Mesenchymal stem cell (in vitro differentiated cells and primary cell): ENCODE measurements around the gene RIN3.
A peak's percentile ranks its signal among the peaks of the same experiment; 100 is the strongest.

Experiments used
- DNase-seq: peaks from one replicate; pipeline ENCODE4 v3.0.0-alpha.2; 2013
- H2AFZ ChIP-seq: one replicate; pipeline ENCODE4 v1.6.1; 2013; ENCODE audit warnings: low read depth, mild to moderate bottlenecking, control low read depth, inconsistent platforms, low read length, moderate library complexity
- H2AK5ac ChIP-seq: 2 replicates; pipeline ENCODE4 v1.6.1; 2013; ENCODE audit warnings: low read length, moderate library complexity, mild to moderate bottlenecking, inconsistent platforms; ENCODE audit not compliant: severe bottlenecking
- H2BK120ac ChIP-seq: one replicate; pipeline ENCODE4 v1.6.1; 2013; ENCODE audit warnings: low read depth, mild to moderate bottlenecking, inconsistent platforms, low read length, moderate library complexity
- H2BK12ac ChIP-seq, 2 experiments: one replicate each; pipeline ENCODE4 v1.6.1; 2013; ENCODE audit warnings: inconsistent platforms in 2 of 2, low read length in 2 of 2, mild to moderate bottlenecking in 2 of 2, moderate library complexity in 2 of 2, control low read depth in 1 of 2
- H2BK15ac ChIP-seq: one replicate; pipeline ENCODE4 v1.6.1; 2013; ENCODE audit warnings: mild to moderate bottlenecking, low read depth, inconsistent platforms; ENCODE audit not compliant: poor library complexity, severe bottlenecking
- H2BK5ac ChIP-seq: 2 replicates; pipeline ENCODE4 v1.6.1; 2013; ENCODE audit warnings: low read depth, mild to moderate bottlenecking, low read length, control low read depth, inconsistent platforms; ENCODE audit not compliant: poor library complexity, severe bottlenecking
- H3K14ac ChIP-seq, 2 experiments: one replicate each; pipeline ENCODE4 v1.6.1; 2013; ENCODE audit warnings: inconsistent platforms in 2 of 2, low read length in 2 of 2, control low read depth in 1 of 2, mild to moderate bottlenecking in 1 of 2, moderate library complexity in 1 of 2
- H3K18ac ChIP-seq, 2 experiments: one replicate each; pipeline ENCODE4 v1.6.1; 2013; ENCODE audit warnings: inconsistent platforms in 2 of 2, low read length in 2 of 2, control low read depth in 1 of 2, low read depth in 1 of 2, mild to moderate bottlenecking in 1 of 2
- H3K23ac ChIP-seq, 2 experiments: one replicate each; pipeline ENCODE4 v1.6.1; 2013; ENCODE audit warnings: inconsistent platforms in 2 of 2, low read length in 2 of 2, mild to moderate bottlenecking in 2 of 2, moderate library complexity in 2 of 2, control low read depth in 1 of 2
- H3K27ac ChIP-seq: 2 replicates; pipeline ENCODE4 v1.5.1; 2013; ENCODE audit warnings: mild to moderate bottlenecking, moderate library complexity, low read length, control low read depth, inconsistent platforms; ENCODE audit not compliant: poor library complexity, severe bottlenecking
- H3K27me3 ChIP-seq, 2 experiments: 2 replicates each; pipeline versions ENCODE4 v1.6.1 to v1.7.0; 2013; ENCODE audit warnings: low read length in 2 of 2, mild to moderate bottlenecking in 2 of 2, moderate library complexity in 2 of 2, control low read depth in 1 of 2, inconsistent platforms in 1 of 2; ENCODE audit not compliant: control insufficient read depth in 1 of 2, insufficient read depth in 1 of 2
- H3K36me3 ChIP-seq, 2 experiments: 2 replicates each; pipeline versions ENCODE4 v1.6.1 to v1.7.0; 2013; ENCODE audit warnings: low read length in 2 of 2, control low read depth in 1 of 2, inconsistent platforms in 1 of 2, low read depth in 1 of 2, mild to moderate bottlenecking in 1 of 2; ENCODE audit not compliant: insufficient read depth in 2 of 2, control insufficient read depth in 1 of 2
- H3K4ac ChIP-seq, 2 experiments: one replicate each; pipeline ENCODE4 v1.6.1; 2013; ENCODE audit warnings: inconsistent platforms in 2 of 2, low read length in 2 of 2, mild to moderate bottlenecking in 2 of 2, moderate library complexity in 2 of 2, control low read depth in 1 of 2, low read depth in 1 of 2
- H3K4me1 ChIP-seq: 2 replicates; pipeline ENCODE4 v1.6.1; 2013; ENCODE audit warnings: low read depth, low read length, control low read depth; ENCODE audit not compliant: control insufficient read depth, insufficient read depth
- H3K4me2 ChIP-seq: 2 replicates; pipeline ENCODE4 v1.6.1; 2013; ENCODE audit warnings: low read length, mild to moderate bottlenecking, inconsistent platforms; ENCODE audit not compliant: poor library complexity, severe bottlenecking
- H3K4me3 ChIP-seq, 2 experiments: 2 replicates each; pipeline versions ENCODE4 v1.5.1 to v1.7.0; 2013; ENCODE audit warnings: low read length in 2 of 2, mild to moderate bottlenecking in 2 of 2, control low read depth in 1 of 2, low read depth in 1 of 2; ENCODE audit not compliant: insufficient read depth in 1 of 2
- H3K79me1 ChIP-seq: replicated peaks from 2 replicates; pipeline ENCODE4 v1.6.1; 2013; ENCODE audit warnings: mild to moderate bottlenecking, control low read depth, low read length, inconsistent platforms; ENCODE audit not compliant: poor library complexity, severe bottlenecking
- H3K9ac ChIP-seq: 2 replicates; pipeline ENCODE4 v1.7.0; 2013; ENCODE audit warnings: mild to moderate bottlenecking, low read length, moderate library complexity
- H3K9me3 ChIP-seq: 2 replicates; pipeline ENCODE4 v1.7.0; 2013; ENCODE audit warnings: mild to moderate bottlenecking, low read length; ENCODE audit not compliant: control insufficient read depth
- H4K8ac ChIP-seq: one replicate; pipeline ENCODE4 v1.6.1; 2013; ENCODE audit warnings: inconsistent platforms, mild to moderate bottlenecking, low read length, moderate library complexity
- H4K91ac ChIP-seq: one replicate; pipeline ENCODE4 v1.6.1; 2013; ENCODE audit warnings: mild to moderate bottlenecking, low read length, inconsistent platforms
- WGBS: methylation state at CpG from one replicate; pipeline ENCODE4 v1.1.7; 2013; ENCODE audit warnings: mixed read lengths; 5-methylcytosine and 5-hydroxymethylcytosine counted together

The RIN3 gene

GRCh38 chr14:92622311-92622710 is 108.7 kb downstream of the RIN3 start:
- H2BK12ac ChIP-seq, result no peak overlapping the region
- no peak overlapping the region for H3K14ac ChIP-seq
- no peak overlapping the region for H3K4ac ChIP-seq
- H2AFZ ChIP-seq, result no peak overlapping the region
- H3K36me3 ChIP-seq, result peaks cover 9 to 33% of the 10 kb centered on the region in 2 experiments
- H3K18ac ChIP-seq, result no peak overlapping the region
- H4K91ac ChIP-seq, result no peak overlapping the region
- H3K27me3 ChIP-seq, result no peaks in the 10 kb centered on the region
- H2AK5ac ChIP-seq, result peak overlapping the region; percentile 56
- 98% methylated on average over 4 of the region's 4 CpGs for WGBS
- H3K23ac ChIP-seq, result no peak overlapping the region
- peaks cover 19% of the 10 kb centered on the region for H3K79me1 ChIP-seq
- H3K9ac ChIP-seq, result no peak overlapping the region
- peaks cover 27% of the 10 kb centered on the region for H3K9me3 ChIP-seq
- H3K4me1 ChIP-seq, result peaks cover 4% of the 10 kb centered on the region
- no peak overlapping the region for H3K4me2 ChIP-seq
- H4K8ac ChIP-seq, result no peak overlapping the region
- no peak for DNase-seq
- no peak overlapping the region for H3K27ac ChIP-seq
- peak overlapping the region in 1 of 2 experiments; percentile 27 for H3K4me3 ChIP-seq
- no peak overlapping the region for H2BK5ac ChIP-seq
- no peak overlapping the region for H2BK15ac ChIP-seq
- no peak overlapping the region for H2BK120ac ChIP-seq

GRCh38 chr14:92624764-92625163 is 111.2 kb downstream of the RIN3 start:
- H2BK120ac ChIP-seq, result no peak overlapping the region
- no peak overlapping the region for H3K18ac ChIP-seq
- H3K4me2 ChIP-seq, result no peak overlapping the region
- no peaks in the 10 kb centered on the region for H3K27me3 ChIP-seq
- no peak for DNase-seq
- no peak overlapping the region for H2BK15ac ChIP-seq
- H3K14ac ChIP-seq, result no peak overlapping the region
- peaks cover 24% of the 10 kb centered on the region for H3K79me1 ChIP-seq
- peaks cover 16 to 45% of the 10 kb centered on the region in 2 experiments for H3K36me3 ChIP-seq
- peak overlapping the region in 1 of 2 experiments; percentile 24 for H3K4me3 ChIP-seq
- no peak overlapping the region for H3K4ac ChIP-seq
- H2AK5ac ChIP-seq, result peak overlapping the region; percentile 16
- H3K9me3 ChIP-seq, result peaks cover 42% of the 10 kb centered on the region
- H2AFZ ChIP-seq, result no peak overlapping the region
- H2BK5ac ChIP-seq, result no peak overlapping the region
- 81% methylated on average over 10 of the region's 10 CpGs for WGBS
- H3K9ac ChIP-seq, result peak overlapping the region; percentile 64
- H4K91ac ChIP-seq, result no peak overlapping the region
- H3K27ac ChIP-seq, result peak overlapping the region; percentile 72
- no peak overlapping the region for H4K8ac ChIP-seq
- peaks cover 4% of the 10 kb centered on the region for H3K4me1 ChIP-seq
- no peak overlapping the region for H2BK12ac ChIP-seq
- H3K23ac ChIP-seq, result no peak overlapping the region

GRCh38 chr14:92625213-92625612 is 111.6 kb downstream of the RIN3 start:
- H2BK5ac ChIP-seq, result no peak overlapping the region

GRCh38 chr14:92626041-92626440 is 112.5 kb downstream of the RIN3 start:
- Histone ChIP-seq H2AK5ac (peak overlapping the region; percentile 96), H3K4me2 (no peak overlapping the region), H3K4me1 (peaks cover 4% of the 10 kb centered on the region), H3K27me3 (no peaks in the 10 kb centered on the region), H4K8ac (no peak overlapping the region), H3K23ac (no peak overlapping the region), H3K4me3 (no peak overlapping the region), H2AFZ (no peak overlapping the region), H2BK120ac (no peak overlapping the region), H3K18ac (no peak overlapping the region), H2BK5ac (no peak overlapping the region), H2BK12ac (no peak overlapping the region), H2BK15ac (no peak overlapping the region), H3K9me3 (peaks cover 42% of the 10 kb centered on the region), H3K36me3 (peaks cover 23 to 53% of the 10 kb centered on the region in 2 experiments), H3K9ac (peak overlapping the region; percentile 69), H3K79me1 (peaks cover 28% of the 10 kb centered on the region), H3K4ac (no peak overlapping the region), H4K91ac (no peak overlapping the region), H3K14ac (no peak overlapping the region), H3K27ac (no peak overlapping the region)
- 100% methylated on average over 2 of the region's 3 CpGs for WGBS
- no peak for DNase-seq

More at GRCh38 chr14:92625213-92625612, 111.6 kb downstream of the RIN3 start:
- Histone ChIP-seq H2BK15ac (no peak overlapping the region), H2AK5ac (peak overlapping the region; percentile 16), H3K9me3 (peaks cover 42% of the 10 kb centered on the region), H3K4ac (peak overlapping the region in 1 of 2 experiments; percentile 41), H3K4me2 (no peak overlapping the region), H3K27ac (peak overlapping the region; percentile 72), H2BK12ac (no peak overlapping the region), H3K18ac (no peak overlapping the region), H3K27me3 (no peaks in the 10 kb centered on the region), H2AFZ (no peak overlapping the region), H2BK120ac (no peak overlapping the region), H3K36me3 (peaks cover 17 to 49% of the 10 kb centered on the region in 2 experiments), H3K23ac (no peak overlapping the region), H4K91ac (no peak overlapping the region), H3K4me3 (peak overlapping the region in 1 of 2 experiments; percentile 29), H3K79me1 (peaks cover 24% of the 10 kb centered on the region), H3K14ac (no peak overlapping the region), H3K9ac (peak overlapping the region; percentile 69), H3K4me1 (peaks cover 4% of the 10 kb centered on the region), H4K8ac (no peak overlapping the region)
- DNase-seq, result peak; percentile 89
- WGBS, result 52% methylated on average over 3 of the region's 5 CpGs
